ENCODE data around the gene PKP3.
"Not testable (repeated sequence)": the region's sequence is repeated elsewhere in the genome, so short reads cannot be mapped to it uniquely, and the experiment has no call there.

PKP3 gene

GRCh38 chr11:396948-397548 is 3.0 kb downstream of the PKP3 start:
- DNase-seq: no peak

- DNase-seq: no peak
Observed at GRCh38 chr11:398826-399225, 4.8 kb downstream of the PKP3 start.

DNA sequence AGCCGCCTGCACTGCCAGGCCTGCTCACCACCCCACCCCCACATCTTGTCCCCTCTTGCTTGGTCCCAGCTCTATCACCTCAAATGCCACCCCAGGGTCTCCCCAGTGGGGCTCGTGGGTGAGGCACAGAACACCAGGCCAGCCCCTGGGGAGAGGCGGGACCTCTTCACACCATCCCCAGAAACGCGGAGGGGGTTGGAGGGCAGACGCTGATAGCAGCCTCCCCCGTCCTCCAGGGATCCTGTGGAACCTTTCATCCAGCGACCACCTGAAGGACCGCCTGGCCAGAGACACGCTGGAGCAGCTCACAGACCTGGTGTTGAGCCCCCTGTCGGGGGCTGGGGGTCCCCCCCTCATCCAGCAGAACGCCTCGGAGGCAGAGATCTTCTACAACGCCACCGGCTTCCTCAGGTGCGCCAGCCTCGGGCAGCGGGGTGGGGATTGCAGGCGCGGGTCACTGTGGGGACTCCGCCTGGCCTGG is 5.8 kb downstream of the PKP3 start:
- no peak for DNase-seq

- no peak for DNase-seq
Observed at GRCh38 chr11:400241-400689, 6.3 kb downstream of the PKP3 start.

DNA sequence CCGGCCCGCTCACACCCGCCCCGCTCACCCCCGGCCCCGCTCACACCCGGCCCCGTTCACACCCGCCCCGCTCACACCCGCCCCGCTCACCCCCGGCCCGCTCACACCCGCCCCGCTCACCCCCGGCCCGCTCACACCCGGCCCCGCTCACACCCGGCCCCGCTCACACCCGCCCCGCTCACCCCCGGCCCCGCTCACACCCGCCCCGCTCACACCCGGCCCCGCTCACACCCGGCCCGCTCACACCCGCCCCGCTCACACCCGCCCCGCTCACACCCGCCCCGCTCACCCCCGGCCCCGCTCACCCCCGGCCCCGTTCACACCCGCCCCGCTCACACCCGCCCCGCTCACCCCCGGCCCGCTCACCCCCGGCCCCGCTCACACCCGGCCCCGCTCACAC is 7.2 kb downstream of the PKP3 start:
- not testable (repeated sequence) for DNase-seq

- DNase-seq: no peak
Observed at GRCh38 chr11:403021-403760, 9.2 kb downstream of the PKP3 start.

- no peak for DNase-seq
Observed at GRCh38 chr11:403761-404431, 9.9 kb downstream of the PKP3 start.

GRCh38 chr11:404551-405264 is 10.7 kb downstream of the PKP3 start:
- no peak for DNase-seq

DNA sequence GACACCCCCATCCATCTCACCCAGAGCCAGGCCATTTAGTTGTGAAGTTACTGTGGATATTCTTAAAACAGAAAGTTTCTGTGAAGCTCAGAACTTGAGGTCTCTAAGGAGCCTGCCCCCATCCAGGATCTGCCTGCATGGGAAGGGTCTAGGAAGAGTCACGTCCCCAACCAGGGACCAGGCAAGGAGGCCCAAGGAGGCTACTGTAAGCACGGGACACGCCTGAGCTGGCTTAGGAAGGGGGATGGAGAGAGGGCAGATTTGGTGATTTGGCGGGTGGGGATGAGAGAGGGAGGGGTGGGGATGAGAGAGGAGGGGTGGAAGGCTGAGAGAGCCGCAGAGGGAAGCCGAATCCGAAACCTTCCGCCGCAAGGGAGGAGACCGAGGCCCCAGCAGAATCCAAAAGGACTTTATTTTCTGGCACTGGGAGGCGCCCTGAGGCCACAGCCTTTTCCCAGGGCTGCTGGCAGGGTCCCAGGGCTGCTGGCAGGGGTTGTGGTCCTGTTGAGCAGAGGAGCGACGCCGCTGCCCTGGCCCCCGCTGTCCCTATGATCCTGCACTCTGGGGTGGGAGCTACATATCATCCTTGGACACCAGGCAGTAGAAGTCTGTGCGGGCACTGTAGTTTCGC is 11.4 kb downstream of the PKP3 start:
- DNase-seq: no peak

GRCh38 chr11:405954-406795 is 12.2 kb downstream of the PKP3 start:
- no peak for DNase-seq

DNA sequence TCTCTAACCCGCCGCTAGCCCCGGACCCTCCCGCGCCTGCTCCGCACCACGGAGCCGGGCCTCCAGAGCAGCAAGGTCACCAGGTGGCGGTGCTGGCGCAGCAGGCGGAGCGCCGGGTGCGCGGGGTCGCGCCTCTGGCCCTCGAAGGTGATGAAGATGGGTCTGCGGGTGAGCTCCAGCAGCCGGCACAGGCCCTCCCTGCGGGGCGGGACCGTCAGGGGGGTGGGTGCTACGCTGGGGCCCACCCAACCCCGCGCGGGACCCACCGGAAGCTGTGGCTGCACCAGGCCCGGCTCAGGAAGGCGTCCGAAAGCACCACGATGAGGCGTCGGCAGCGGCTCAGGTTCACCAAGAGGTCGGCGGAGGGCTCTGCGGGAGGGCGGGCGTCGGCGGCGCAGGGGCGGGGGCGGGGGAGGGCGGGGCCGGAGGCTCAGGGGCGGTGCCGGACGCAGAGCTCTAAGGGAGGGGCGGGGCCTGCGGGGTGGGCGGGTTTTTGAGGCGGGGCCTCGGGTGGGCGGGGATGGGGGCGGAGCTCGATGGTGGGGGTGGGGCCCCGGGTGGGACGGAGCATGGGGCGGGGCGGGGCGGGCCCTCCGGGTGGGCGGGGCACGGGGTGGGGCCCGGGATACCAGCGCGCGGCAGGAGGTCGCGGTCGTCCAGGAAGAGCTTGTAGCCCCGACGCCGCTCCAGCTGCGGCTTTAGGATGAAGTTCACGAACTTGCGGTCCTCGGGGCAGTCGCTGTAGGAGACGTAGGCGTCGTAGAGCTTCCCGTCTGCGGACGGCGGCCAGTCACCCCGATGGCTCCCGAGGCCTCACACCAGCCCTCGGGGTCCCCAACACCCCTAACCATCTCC is 13.0 kb downstream of the PKP3 start:
- no peak for DNase-seq

DNA sequence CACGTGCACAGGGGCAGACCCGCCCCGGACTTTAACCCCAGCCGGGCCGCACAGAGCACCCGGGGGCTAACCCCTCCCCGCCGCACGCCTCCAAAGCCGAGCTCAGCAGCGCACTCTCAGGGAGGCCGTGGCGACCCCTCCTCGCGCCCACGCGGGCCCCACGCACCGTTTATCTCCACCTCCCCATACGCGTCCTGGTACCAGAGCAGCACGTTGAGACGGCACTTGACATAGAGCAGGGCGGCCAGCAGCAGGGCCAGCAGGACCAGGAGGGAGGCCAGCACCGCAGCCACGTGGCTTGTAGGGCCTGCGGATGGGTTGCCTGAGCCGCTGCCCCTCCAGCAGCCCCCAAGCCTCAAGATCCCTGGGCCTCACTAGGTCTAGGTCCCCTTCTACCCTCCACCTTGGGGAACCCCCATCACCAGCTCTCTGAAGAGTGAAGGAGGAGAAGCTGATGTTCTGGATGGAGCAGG is 13.7 kb downstream of the PKP3 start:
- DNase-seq: no peak

DNA sequence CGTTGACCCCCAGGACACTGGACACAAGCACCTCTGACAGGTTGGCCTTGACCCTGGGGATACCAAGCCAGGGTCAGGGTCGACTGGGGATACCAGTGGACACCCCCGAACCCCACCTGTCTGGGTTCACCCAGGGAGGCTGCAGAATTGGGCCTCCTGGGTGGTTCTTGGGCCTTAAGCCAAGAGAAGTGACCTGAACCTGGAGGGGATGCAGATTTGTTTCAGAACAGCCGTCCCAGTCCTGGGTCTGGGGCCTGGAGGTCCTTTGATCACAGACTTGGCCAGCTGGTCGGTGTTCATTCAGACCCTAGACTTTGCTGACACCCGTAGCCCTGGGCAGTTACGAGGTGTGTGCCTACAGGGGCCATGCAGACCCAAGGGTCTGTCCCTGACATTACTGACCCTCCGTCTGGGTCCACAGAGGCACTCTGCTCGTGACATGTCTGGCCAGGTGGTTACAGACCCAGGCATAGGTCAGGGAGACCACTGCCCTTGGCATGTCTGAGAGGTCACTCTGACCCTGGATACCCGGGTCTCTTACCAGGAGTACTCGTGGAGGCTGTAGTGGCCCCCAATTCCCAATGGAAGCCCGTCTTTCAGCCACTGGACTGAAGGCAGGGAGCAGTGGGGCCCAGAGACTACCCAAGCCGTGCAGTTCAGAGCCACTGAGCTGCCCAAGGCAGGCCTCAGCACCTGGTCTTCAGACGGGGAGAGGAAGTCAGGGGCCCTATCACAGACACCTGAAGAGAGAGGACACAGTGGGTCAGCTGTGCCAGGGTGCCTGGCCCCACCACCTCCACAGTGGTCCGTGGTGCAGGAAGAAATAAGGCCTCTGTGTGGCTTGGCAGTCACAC is 14.4 kb downstream of the PKP3 start:
- DNase-seq: no peak

DNA sequence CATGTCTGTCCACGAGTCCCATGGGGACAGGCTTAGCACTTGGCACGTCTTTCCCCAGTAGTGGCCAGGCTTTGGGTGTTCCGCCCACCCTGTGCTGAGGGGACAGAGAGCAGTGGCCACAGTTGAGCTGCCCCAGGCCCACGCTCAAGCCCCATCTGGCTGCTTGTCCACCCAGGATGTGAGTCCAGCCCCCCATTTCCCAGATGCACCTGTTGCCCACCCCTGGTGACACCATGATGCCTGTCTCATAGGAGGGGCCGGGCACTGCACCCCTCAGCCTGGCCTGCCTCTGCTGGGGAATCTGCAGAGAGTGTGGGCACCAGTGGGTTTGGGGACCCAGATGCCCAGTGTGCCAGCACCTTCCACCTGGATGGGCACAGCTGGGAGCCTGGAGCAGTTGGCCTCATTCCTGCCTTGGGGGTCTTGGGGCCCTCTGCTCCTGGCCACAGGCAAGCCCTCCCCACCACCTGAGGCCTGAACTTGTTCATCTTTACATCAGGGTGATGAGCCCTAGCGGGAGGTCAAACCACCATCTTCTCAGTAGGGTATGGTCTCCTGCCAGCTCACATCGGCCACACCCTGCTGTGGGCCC is 15.1 kb downstream of the PKP3 start:
- no peak for DNase-seq

- DNase-seq: no peak
Observed at GRCh38 chr11:409600-410483, 15.8 kb downstream of the PKP3 start.

GRCh38 chr11:410711-411110 is 16.7 kb downstream of the PKP3 start:
- not testable (repeated sequence) for DNase-seq

- not testable (repeated sequence) for DNase-seq
Observed at GRCh38 chr11:411520-411919, 17.5 kb downstream of the PKP3 start.

- no peak for DNase-seq
Observed at GRCh38 chr11:412641-413119, 18.7 kb downstream of the PKP3 start.

Data from NCI-H1092 (cell line).